Keratinocyte (primary cell): ENCODE measurements around the gene SUFU. TPM values are rescaled to one million over a fixed set of nuclear protein-coding genes. Genes with fewer than 3 reads are reported as not detected.

Source experiments
- DNase-seq: peaks from one replicate; pipeline ENCODE4 v3.0.0-alpha.2; 2011; ENCODE audit warnings: low read depth, missing footprints, low spot score
- FAIRE-seq: peaks from 2 replicates; lab custom pipeline; 2011; peaks lifted over from hg19 to GRCh38; lab: Jason Lieb, UNC
- H2AFZ ChIP-seq: 2 replicates; pipeline ENCODE4 v1.6.0; 2012; ENCODE audit warnings: low read length, control low read depth, inconsistent platforms; ENCODE audit not compliant: control insufficient read depth
- H3K27ac ChIP-seq: 2 replicates; pipeline ENCODE4 v1.5.1; 2011; ENCODE audit warnings: low read length; ENCODE audit not compliant: control insufficient read depth, insufficient read depth
- H3K27me3 ChIP-seq: 3 replicates; pipeline ENCODE4 v1.6.0; 2011; ENCODE audit warnings: low read length; ENCODE audit not compliant: control insufficient read depth, insufficient read depth; ENCODE audit errors: extremely low read depth
- H3K36me3 ChIP-seq, 2 experiments: 2 replicates in 1 of 2; 3 replicates in 1 of 2; pipeline ENCODE4 v1.5.1; 2011; ENCODE audit warnings: low read length in 2 of 2, mild to moderate bottlenecking in 1 of 2; ENCODE audit not compliant: control insufficient read depth in 2 of 2, insufficient read depth in 2 of 2; ENCODE audit errors: extremely low read depth in 1 of 2
- H3K4me1 ChIP-seq: 3 replicates; pipeline ENCODE4 v1.5.1; 2011; ENCODE audit warnings: low read length; ENCODE audit not compliant: control insufficient read depth, insufficient read depth; ENCODE audit errors: extremely low read depth
- H3K4me2 ChIP-seq: 3 replicates; pipeline ENCODE4 v1.6.0; 2011; ENCODE audit warnings: low read depth, low read length; ENCODE audit not compliant: control insufficient read depth, insufficient read depth; ENCODE audit errors: extremely low read depth
- H3K4me3 ChIP-seq, 3 experiments: fragments of 200-600 bp in 1 of 3; sonication (generic) in 1 of 3; 2 replicates in 2 of 3; 3 replicates in 1 of 3; pipeline ENCODE4 v1.5.1; 2011 to 2016; ENCODE audit warnings: low read length in 3 of 3, mild to moderate bottlenecking in 3 of 3, control low read depth in 2 of 3, inconsistent platforms in 1 of 3, low read depth in 1 of 3, mixed read lengths in 1 of 3, mixed run types in 1 of 3, moderate library complexity in 1 of 3; ENCODE audit not compliant: control insufficient read depth in 2 of 3, insufficient read depth in 2 of 3; ENCODE audit errors: extremely low read depth in 1 of 3
- H3K79me2 ChIP-seq: 2 replicates; pipeline ENCODE4 v1.6.0; 2012; ENCODE audit warnings: low read length; ENCODE audit not compliant: control insufficient read depth, insufficient read depth
- H3K9ac ChIP-seq: 3 replicates; pipeline ENCODE4 v1.6.0; 2011; ENCODE audit warnings: low read length; ENCODE audit not compliant: control insufficient read depth, insufficient read depth; ENCODE audit errors: extremely low read depth
- H3K9me1 ChIP-seq: 3 replicates; pipeline ENCODE4 v1.6.0; 2011; ENCODE audit warnings: low read length; ENCODE audit not compliant: control insufficient read depth, insufficient read depth; ENCODE audit errors: extremely low read depth
- H3K9me3 ChIP-seq: 2 replicates; pipeline ENCODE4 v1.5.1; 2012; ENCODE audit warnings: low read depth, low read length; ENCODE audit not compliant: control insufficient read depth
- H4K20me1 ChIP-seq: 3 replicates; pipeline ENCODE4 v1.6.0; 2011; ENCODE audit warnings: low read length; ENCODE audit not compliant: control insufficient read depth, insufficient read depth; ENCODE audit errors: extremely low read depth
- CTCF ChIP-seq, 3 experiments: IDR thresholded peaks in 1 of 3; conservative IDR thresholded peaks in 1 of 3; optimal IDR thresholded peaks in 1 of 3; 2 replicates in 2 of 3; 3 replicates in 1 of 3; pipeline versions ENCODE3 to v1.5.1; 2011; ENCODE audit warnings: low read length in 3 of 3, mild to moderate bottlenecking in 3 of 3, moderate library complexity in 2 of 3, control low read depth in 1 of 3, inconsistent platforms in 1 of 3; ENCODE audit not compliant: insufficient read depth in 2 of 3; ENCODE audit errors: extremely low read depth in 1 of 3
- EZH2 ChIP-seq: IDR thresholded peaks from one replicate; pipeline ENCODE4 v1.6.1; 2012; ENCODE audit warnings: inconsistent platforms, mild to moderate bottlenecking, low read length, moderate library complexity
- dilution Hi-C: fragments of 300-500 bp; cut with MboI; formaldehyde crosslinking; loops from one replicate; pipeline ENCODE4 v1.7.0; 2020; ENCODE audit warnings: low sequenced_read_pairs; ENCODE audit not compliant: extremely low pct_ligation_motif_present
- polyA plus RNA-seq, 5 experiments: library from polyadenylated mRNA; depleted of rRNA in 3 of 5; stranded (reverse) in 3 of 5; stranded (forward) in 1 of 5; unstranded in 1 of 5; fragments of >200 nt; gene quantifications; 1 replicate in 1 of 5; 2 replicates in 3 of 5; 3 replicates in 1 of 5; pipeline versions ENCODE4 v1.2.1 to v1.2.3, GENCODE V29; 2011 to 2012; ENCODE audit warnings: missing spikeins in 2 of 5, low read depth in 1 of 5, low replicate concordance in 1 of 5

SUFU gene
- polyA plus RNA-seq, 1 donor (not counting 4 experiments of a cell fraction or from before 2014, with no cell fraction given), result 3.7 TPM

GRCh38 chr10:102593074-102593803 lies 89.5 kb downstream of the SUFU start:
- Histone ChIP-seq H3K27ac (no peak overlapping the region), H3K9me1 (no peaks in the 10 kb centered on the region), H3K36me3 (peaks cover 3 to 4% of the 10 kb centered on the region in 2 experiments), H3K4me2 (no peak overlapping the region), H2AFZ (no peak overlapping the region), H3K79me2 (no peaks in the 10 kb centered on the region), H3K9me3 (no peaks in the 10 kb centered on the region), H3K4me1 (no peaks in the 10 kb centered on the region), H3K9ac (no peak overlapping the region), H4K20me1 (no peaks in the 10 kb centered on the region), H3K4me3 (no peak overlapping the region), H3K27me3 (no peaks in the 10 kb centered on the region)
- dilution Hi-C loops, result no loop called here
- TF ChIP-seq EZH2 (no peak), CTCF (optimal IDR thresholded peaks at IDR 0.05 in 1 of 3, IDR thresholded peaks at IDR 0.05 in 1 of 3, conservative IDR thresholded peaks at IDR 0.05 in 1 of 3; ENCODE audit: extremely low read depth in 1 of 3, insufficient read depth in 2 of 3, low read length in 3 of 3) (no peak)
- no peak for DNase-seq
- no peak for FAIRE-seq

- H2AFZ ChIP-seq, result no peak overlapping the region
- no peaks in the 10 kb centered on the region for H3K27me3 ChIP-seq
- TF ChIP-seq EZH2 (no peak), CTCF (optimal IDR thresholded peaks at IDR 0.05 in 1 of 3, IDR thresholded peaks at IDR 0.05 in 1 of 3, conservative IDR thresholded peaks at IDR 0.05 in 1 of 3; ENCODE audit: extremely low read depth in 1 of 3, insufficient read depth in 2 of 3, low read length in 3 of 3) (no peak)
- no peak for DNase-seq
- FAIRE-seq, result no peak
- H3K4me3 ChIP-seq, result no peak overlapping the region
- H3K9me3 ChIP-seq, result no peaks in the 10 kb centered on the region
- no peak overlapping the region for H3K27ac ChIP-seq
- dilution Hi-C loops, result no loop called here
- no peaks in the 10 kb centered on the region for H3K9me1 ChIP-seq
- H4K20me1 ChIP-seq, result no peaks in the 10 kb centered on the region
- H3K4me2 ChIP-seq, result no peak overlapping the region
- peaks cover 3 to 4% of the 10 kb centered on the region in 2 experiments for H3K36me3 ChIP-seq
- no peaks in the 10 kb centered on the region for H3K79me2 ChIP-seq
- no peaks in the 10 kb centered on the region for H3K4me1 ChIP-seq
- H3K9ac ChIP-seq, result no peak overlapping the region
Measured at GRCh38 chr10:102593804-102594079, 90.0 kb downstream of the SUFU start.
